ENCODE measurements around the gene CALCR. TPM values are rescaled to one million over a fixed set of nuclear protein-coding genes. Genes with fewer than 3 reads are reported as not detected.
A peak's percentile ranks its signal among the peaks of the same experiment; 100 is the strongest.

CALCR gene
- total and polyA plus RNA-seq, 8 donors: not detected

GRCh38 chr7:93574269-93574645, 267 bp downstream of the CALCR start:
- peak in 1 of 2 donors; percentile 7 for DNase-seq
- intact Hi-C loops (cut with DNase I; ENCODE audit: low total_unique reads): no loop called here
- Histone ChIP-seq H3K27ac (no peak overlapping the region), H3K36me3 (no peaks in the 10 kb centered on the region), H3K4me1 (peaks cover 0 to 30% (median 18%) of the 10 kb centered on the region in 4 donors), H3K4me3 (peak overlapping the region in 3 of 4 donors; percentile 13 to 48 (median 37)), H3K9me3 (no peaks in the 10 kb centered on the region), H3K27me3 (peaks cover 6 to 33% (median 22%) of the 10 kb centered on the region in 3 donors)
- TF ChIP-seq CTCF (IDR thresholded peaks at IDR 0.05) (no peak), EP300 (IDR thresholded peaks at IDR 0.05) (no peak), POLR2A (IDR thresholded peaks at IDR 0.05) (no peak), POLR2AphosphoS5 (IDR thresholded peaks at IDR 0.05) (no peak)
- WGBS, 5 donors: 1 to 3% (median 2%) methylated on average over 15 to 19 of the region's 19 CpGs

DNA sequence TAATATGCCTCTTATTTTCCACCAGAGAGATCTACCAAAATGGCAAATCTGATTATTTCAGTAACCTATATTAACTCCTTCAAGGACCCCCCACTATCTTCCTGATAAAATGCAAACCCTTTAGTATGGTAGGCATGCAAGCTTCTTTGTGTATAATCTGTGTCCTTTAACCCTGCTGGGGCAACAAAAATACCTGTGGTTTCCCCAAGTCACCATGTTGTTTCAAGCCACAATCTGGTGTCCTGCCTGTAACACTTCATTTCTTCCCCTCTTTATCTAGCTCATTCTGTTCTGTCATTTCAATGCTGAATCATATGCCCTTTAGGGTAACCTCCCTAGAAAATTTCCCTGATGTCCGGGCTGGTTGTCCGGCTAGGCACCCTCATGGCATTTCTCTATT, 5.3 kb downstream of the CALCR start:
- no peak overlapping the region for H3K27ac ChIP-seq
- WGBS, 5 donors: 71 to 94% (median 89%) methylated on average over 2 of the region's 2 CpGs
- intact Hi-C loops (cut with DNase I; ENCODE audit: low total_unique reads): no loop called here
- H3K27me3 ChIP-seq: peaks cover 2 to 5% (median 3%) of the 10 kb centered on the region in 3 donors
- H3K4me3 ChIP-seq: no peak overlapping the region
- H3K36me3 ChIP-seq: no peaks in the 10 kb centered on the region
- H3K9me3 ChIP-seq: no peaks in the 10 kb centered on the region
- H3K4me1 ChIP-seq: peaks cover 0 to 2% (median under 1%) of the 10 kb centered on the region in 4 donors
- no peak for DNase-seq
- no peak for TF ChIP-seq POLR2A (IDR thresholded peaks at IDR 0.05)
- no peak for TF ChIP-seq EP300 (IDR thresholded peaks at IDR 0.05)
- no peak for TF ChIP-seq POLR2AphosphoS5 (IDR thresholded peaks at IDR 0.05)
- TF ChIP-seq CTCF (IDR thresholded peaks at IDR 0.05): no peak

- no peak for DNase-seq
- Histone ChIP-seq H3K9me3 (no peaks in the 10 kb centered on the region), H3K36me3 (no peaks in the 10 kb centered on the region), H3K27me3 (no peaks in the 10 kb centered on the region), H3K27ac (no peak overlapping the region), H3K4me1 (no peaks in the 10 kb centered on the region), H3K4me3 (no peak overlapping the region)
- no peak for TF ChIP-seq CTCF (IDR thresholded peaks at IDR 0.05)
- TF ChIP-seq POLR2AphosphoS5 (IDR thresholded peaks at IDR 0.05): no peak
- no peak for TF ChIP-seq POLR2A (IDR thresholded peaks at IDR 0.05)
- TF ChIP-seq EP300 (IDR thresholded peaks at IDR 0.05): no peak
- intact Hi-C loops (cut with DNase I; ENCODE audit: low total_unique reads): no loop called here
Observed at GRCh38 chr7:93566876-93567275, 7.6 kb downstream of the CALCR start.

DNA sequence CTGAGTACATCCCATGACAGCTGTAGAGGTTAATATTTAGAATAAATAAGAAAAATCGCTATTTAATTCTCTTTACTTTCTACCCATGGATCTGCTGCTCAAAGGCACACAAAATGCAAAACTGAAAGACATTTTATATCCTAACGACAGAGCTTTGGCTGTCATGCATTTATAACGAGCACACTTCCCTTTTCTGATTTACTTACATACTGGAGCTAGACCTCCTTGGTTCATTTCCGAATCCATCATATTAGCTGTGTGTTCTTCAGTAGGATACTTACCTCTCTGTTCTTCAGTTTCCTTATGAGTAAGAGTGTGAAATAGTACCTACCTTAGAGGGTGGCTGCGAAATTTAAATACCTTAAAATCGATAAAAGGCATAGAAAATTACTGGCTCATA, 10.9 kb downstream of the CALCR start:
- Histone ChIP-seq H3K4me3 (no peak overlapping the region), H3K4me1 (no peaks in the 10 kb centered on the region), H3K27me3 (no peaks in the 10 kb centered on the region), H3K36me3 (no peaks in the 10 kb centered on the region), H3K9me3 (no peaks in the 10 kb centered on the region), H3K27ac (no peak overlapping the region)
- TF ChIP-seq EP300 (IDR thresholded peaks at IDR 0.05) (no peak), POLR2AphosphoS5 (IDR thresholded peaks at IDR 0.05) (no peak), CTCF (IDR thresholded peaks at IDR 0.05) (no peak), POLR2A (IDR thresholded peaks at IDR 0.05) (no peak)
- DNase-seq: no peak
- intact Hi-C loops (cut with DNase I; ENCODE audit: low total_unique reads): no loop called here
- WGBS, 5 donors: 57 to 76% (median 68%) methylated on average over 6 of the region's 6 CpGs

All from stomach (tissue), 9 donors.